OCI-LY7 (cell line): Measurements from ENCODE around the gene UBE4A. TPM values are rescaled to one million over a fixed set of nuclear protein-coding genes. Genes with fewer than 3 reads are reported as not detected.

Experiments used
- BruUV-seq: library from RNA; stranded (reverse); fragments of 400-500 nt; replicated peaks from 2 replicates; lab custom pipeline; 2021; lab: Mats Ljungman, UMichigan
- CTCF ChIA-PET: fragments of 300-600 bp; sonication (Branson Sonifier 250); formaldehyde crosslinking; loops from one replicate; lab custom pipeline; 2022; ENCODE audit warnings: antibody characterized with exemption; ENCODE audit not compliant: unreplicated experiment; lab: Charles Lee
- POLR2A ChIA-PET: fragments of 300-600 bp; sonication (Branson Sonifier 250); formaldehyde crosslinking; loops from one replicate; lab custom pipeline; 2022; ENCODE audit warnings: antibody characterized with exemption; lab: Charles Lee
- DNase-seq: peaks from one replicate; pipeline ENCODE4 v3.0.0-alpha.2; 2015; ENCODE audit warnings: low spot score
- H2AFZ ChIP-seq: fragments of 200-600 bp; sonication (generic), shearing (Covaris generic); 2 replicates; pipeline ENCODE4 v1.6.1; 2014; ENCODE audit warnings: mild to moderate bottlenecking, antibody characterized with exemption, low read length, moderate library complexity
- H3K27ac ChIP-seq: fragments of 200-600 bp; sonication (generic); 2 replicates; pipeline ENCODE4 v1.5.1; 2014; ENCODE audit warnings: mixed run types, low read depth, mild to moderate bottlenecking, moderate library complexity, low read length, inconsistent platforms; ENCODE audit not compliant: poor library complexity, severe bottlenecking
- H3K36me3 ChIP-seq: fragments of 200-600 bp; sonication (generic); 2 replicates; pipeline ENCODE4 v1.6.1; 2014; ENCODE audit warnings: mild to moderate bottlenecking, antibody characterized with exemption, low read length, moderate library complexity, mixed read lengths; ENCODE audit not compliant: insufficient read depth
- H3K4me1 ChIP-seq: fragments of 200-600 bp; sonication (generic); 2 replicates; pipeline ENCODE4 v1.5.1; 2014; ENCODE audit warnings: mild to moderate bottlenecking, low read length; ENCODE audit not compliant: insufficient read depth, poor library complexity, severe bottlenecking
- H3K4me2 ChIP-seq: fragments of 200-600 bp; sonication (generic); 2 replicates; pipeline ENCODE4 v1.6.1; 2014; ENCODE audit warnings: mild to moderate bottlenecking, low read length
- H3K4me3 ChIP-seq: fragments of 200-600 bp; sonication (generic); 2 replicates; pipeline ENCODE4 v1.5.1; 2014; ENCODE audit warnings: mild to moderate bottlenecking, low read depth, low read length; ENCODE audit not compliant: poor library complexity, severe bottlenecking
- H3K79me2 ChIP-seq: fragments of 200-600 bp; sonication (generic); 2 replicates; pipeline ENCODE4 v1.6.1; 2016; ENCODE audit warnings: low read depth, mild to moderate bottlenecking, low read length, moderate library complexity, mixed read lengths; ENCODE audit not compliant: insufficient read depth
- H3K9me2 ChIP-seq: fragments of 200-600 bp; sonication (generic); 2 replicates; pipeline ENCODE4 v1.6.1; 2016; ENCODE audit warnings: mild to moderate bottlenecking, low read length, mixed read lengths; ENCODE audit not compliant: insufficient read depth
- H3K9me3 ChIP-seq: fragments of 200-600 bp; sonication (generic); 2 replicates; pipeline ENCODE4 v1.6.1; 2014; ENCODE audit warnings: mild to moderate bottlenecking, mixed run types, low read length, mixed read lengths
- H4K20me1 ChIP-seq: fragments of 200-600 bp; sonication (generic); 2 replicates; pipeline ENCODE4 v1.6.1; 2014; ENCODE audit warnings: mild to moderate bottlenecking, antibody characterized with exemption, low read length, moderate library complexity, mixed read lengths; ENCODE audit not compliant: insufficient read depth
- EZH2phosphoT487 ChIP-seq: fragments of 200-600 bp; sonication (generic); IDR thresholded peaks from 2 replicates; pipeline ENCODE4 v1.6.1; 2018; ENCODE audit warnings: low read depth, borderline replicate concordance, mild to moderate bottlenecking, mixed run types, antibody characterized with exemption, low read length, moderate library complexity, mixed read lengths
- intact Hi-C: fragments of 100-400 bp; cut with micrococcal nuclease; formaldehyde crosslinking; loops from one replicate; pipeline ENCODE4 v1.10.0; 2022; ENCODE audit not compliant: unreplicated experiment
- total RNA-seq, 2 experiments: library from RNA; depleted of rRNA in 1 of 2; stranded (reverse); fragments of >200 nt in 1 of 2; shearing (Covaris generic) in 1 of 2; gene quantifications; 2 replicates each; pipeline ENCODE4 v1.2.3, GENCODE V29; 2014 to 2022
- TF ChIP-seq, protein P1 (sequence below): fragments of 200-600 bp; sonication (generic); conservative IDR thresholded peaks from 2 replicates; pipeline ENCODE4 v1.5.1; 2014; ENCODE audit warnings: mild to moderate bottlenecking, antibody characterized with exemption, low read length, moderate library complexity, mixed read lengths

UBE4A gene
- total RNA-seq, 2 experiments from 2014 or later = 28.0 to 38.4 TPM

DNA sequence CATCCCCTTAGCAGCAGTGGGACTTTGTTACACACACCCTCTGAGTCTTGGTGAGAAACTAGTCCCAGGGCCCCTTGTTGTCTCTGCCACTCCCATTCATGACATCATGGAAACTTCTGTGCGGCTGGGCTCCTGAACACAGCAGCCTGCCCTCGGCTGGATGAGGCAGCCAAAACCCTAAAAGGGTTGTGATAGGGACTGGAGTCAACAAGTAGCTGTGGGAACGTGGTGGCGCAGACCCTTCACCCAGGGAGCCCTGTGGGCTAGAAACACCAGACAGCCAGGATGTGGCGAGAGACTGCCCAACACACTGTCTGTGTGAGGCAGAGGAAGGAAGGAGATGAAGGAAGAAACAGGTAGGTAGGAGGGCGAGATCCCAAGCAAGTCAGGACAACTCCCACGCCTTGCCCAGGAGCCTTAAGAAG lies 20.8 kb upstream of the UBE4A start:
- Histone ChIP-seq H3K79me2 (no peaks in the 10 kb centered on the region), H3K9me2 (no peaks in the 10 kb centered on the region; the same call in 1 of the 2 replicates), H2AFZ (peak overlapping the region; percentile 83), H3K4me2 (peak overlapping the region; percentile 36), H3K4me1 (peaks cover 19% of the 10 kb centered on the region), H3K9me3 (no peaks in the 10 kb centered on the region), H3K36me3 (no peaks in the 10 kb centered on the region), H3K4me3 (no peak overlapping the region), H3K27ac (no peak overlapping the region), H4K20me1 (no peaks in the 10 kb centered on the region)
- CTCF ChIA-PET = no interaction called here
- TF ChIP-seq, protein P1, sequence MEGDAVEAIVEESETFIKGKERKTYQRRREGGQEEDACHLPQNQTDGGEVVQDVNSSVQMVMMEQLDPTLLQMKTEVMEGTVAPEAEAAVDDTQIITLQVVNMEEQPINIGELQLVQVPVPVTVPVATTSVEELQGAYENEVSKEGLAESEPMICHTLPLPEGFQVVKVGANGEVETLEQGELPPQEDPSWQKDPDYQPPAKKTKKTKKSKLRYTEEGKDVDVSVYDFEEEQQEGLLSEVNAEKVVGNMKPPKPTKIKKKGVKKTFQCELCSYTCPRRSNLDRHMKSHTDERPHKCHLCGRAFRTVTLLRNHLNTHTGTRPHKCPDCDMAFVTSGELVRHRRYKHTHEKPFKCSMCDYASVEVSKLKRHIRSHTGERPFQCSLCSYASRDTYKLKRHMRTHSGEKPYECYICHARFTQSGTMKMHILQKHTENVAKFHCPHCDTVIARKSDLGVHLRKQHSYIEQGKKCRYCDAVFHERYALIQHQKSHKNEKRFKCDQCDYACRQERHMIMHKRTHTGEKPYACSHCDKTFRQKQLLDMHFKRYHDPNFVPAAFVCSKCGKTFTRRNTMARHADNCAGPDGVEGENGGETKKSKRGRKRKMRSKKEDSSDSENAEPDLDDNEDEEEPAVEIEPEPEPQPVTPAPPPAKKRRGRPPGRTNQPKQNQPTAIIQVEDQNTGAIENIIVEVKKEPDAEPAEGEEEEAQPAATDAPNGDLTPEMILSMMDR = no peak
- TF ChIP-seq EZH2phosphoT487 = no peak
- POLR2A ChIA-PET = interaction anchor here (0.7 to 1.0 kb wide), 2 partner anchors 27 to 424 kb away, joined by 3 read pairs; no protein-coding TSS in a partner anchor
- no TSS peak for BruUV-seq
- DNase-seq = peak; percentile 82
- intact Hi-C loops = no loop called here

DNA sequence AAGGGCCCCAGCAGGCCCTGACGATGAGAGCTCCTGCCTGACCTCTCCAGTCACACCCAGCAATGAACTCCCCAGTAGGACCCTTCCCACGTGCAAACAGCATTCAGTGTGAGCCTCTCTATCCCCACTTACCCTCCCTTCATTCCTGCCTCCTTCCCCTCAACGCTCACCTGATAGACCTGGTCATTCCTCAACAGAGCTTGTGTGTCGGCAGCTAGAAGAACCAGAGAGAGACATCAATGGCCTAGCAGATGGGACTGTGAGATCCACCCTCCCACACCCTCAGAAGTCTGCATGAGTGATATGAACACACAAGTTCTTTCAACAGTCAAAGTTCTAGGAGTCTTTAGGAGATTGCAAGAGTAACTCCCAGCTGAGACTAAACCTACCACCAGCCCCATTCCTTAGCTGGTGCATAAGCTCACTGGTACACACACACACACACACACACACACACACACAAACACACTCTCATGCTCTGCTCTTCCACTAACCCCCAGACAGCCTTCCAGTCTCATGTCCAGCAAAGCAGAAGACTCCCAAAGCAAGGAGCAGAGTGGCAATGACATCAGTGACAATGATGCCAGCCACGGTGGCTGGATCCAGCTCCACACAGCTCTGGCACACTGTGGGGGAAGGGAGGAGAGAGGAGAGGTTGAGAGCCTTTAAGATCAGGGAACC lies 20.0 kb upstream of the UBE4A start:
- ChIA-PET CTCF (interaction anchor here (0.6 to 1.4 kb wide), 2 partner anchors 27 to 52 kb away, joined by 3 to 4 read pairs; no protein-coding TSS in a partner anchor), POLR2A (interaction anchor here (0.6 to 1.0 kb wide), 2 partner anchors 28 to 71 kb away, joined by 3 to 7 read pairs; no protein-coding TSS in a partner anchor)
- H3K4me2 ChIP-seq = no peak overlapping the region
- intact Hi-C loops = no loop called here
- no peaks in the 10 kb centered on the region for H3K36me3 ChIP-seq
- no peak overlapping the region for H3K27ac ChIP-seq
- no TSS peak for BruUV-seq
- no peaks in the 10 kb centered on the region for H3K9me3 ChIP-seq
- H2AFZ ChIP-seq = peak overlapping the region; percentile 83; the same call in 1 of the 2 replicates
- TF ChIP-seq, protein P1 = no peak
- no peaks in the 10 kb centered on the region; the same call in 1 of the 2 replicates for H3K9me2 ChIP-seq
- no peaks in the 10 kb centered on the region for H4K20me1 ChIP-seq
- no peak overlapping the region for H3K4me3 ChIP-seq
- no peak for DNase-seq
- H3K4me1 ChIP-seq = peaks cover 27% of the 10 kb centered on the region
- no peaks in the 10 kb centered on the region for H3K79me2 ChIP-seq

DNA sequence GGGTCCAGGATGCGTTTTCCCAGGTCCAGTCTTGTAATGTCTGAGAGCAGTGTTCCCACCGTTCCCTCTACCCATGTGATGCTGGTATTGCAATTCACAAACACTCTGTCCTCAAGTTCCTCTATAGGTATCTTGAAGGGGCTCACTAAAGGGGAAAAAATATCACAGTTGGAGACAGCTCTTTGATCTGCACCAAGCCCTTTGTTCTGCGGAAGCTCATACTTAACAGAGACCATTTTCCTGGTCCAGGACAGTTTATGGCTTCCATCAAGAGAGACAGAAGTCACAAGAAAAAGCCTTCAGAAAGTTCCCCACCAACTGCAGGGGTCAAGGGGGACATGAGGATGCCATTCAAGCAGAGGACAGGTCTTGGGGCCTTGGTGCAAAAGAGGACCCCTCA lies 19.0 kb upstream of the UBE4A start:
- H2AFZ ChIP-seq = no peak overlapping the region
- no peaks in the 10 kb centered on the region for H3K36me3 ChIP-seq
- H3K79me2 ChIP-seq = no peaks in the 10 kb centered on the region
- no peaks in the 10 kb centered on the region; the same call in 1 of the 2 replicates for H3K9me2 ChIP-seq
- H3K9me3 ChIP-seq = no peaks in the 10 kb centered on the region
- H3K4me3 ChIP-seq = no peak overlapping the region
- no TSS peak for BruUV-seq
- intact Hi-C loops = no loop called here
- no peaks in the 10 kb centered on the region for H4K20me1 ChIP-seq
- no peak for DNase-seq
- no peak overlapping the region for H3K4me2 ChIP-seq
- H3K4me1 ChIP-seq = peaks cover 37% of the 10 kb centered on the region
- POLR2A ChIA-PET = no interaction called here
- TF ChIP-seq, protein P1 = no peak
- no peak for TF ChIP-seq EZH2phosphoT487
- CTCF ChIA-PET = interaction anchor here (1.4 kb wide), 1 partner anchor 28 kb away, joined by 4 read pairs; no protein-coding TSS in a partner anchor
- H3K27ac ChIP-seq = no peak overlapping the region
